H1 (cell line): Measurements from ENCODE around the gene CELF2. TPM values are rescaled to one million over a fixed set of nuclear protein-coding genes. Genes with fewer than 3 reads are reported as not detected.

Experiments used
- CTCF ChIA-PET: fragments of 300-600 bp; sonication (Branson Sonifier 250); formaldehyde crosslinking; loops from one replicate; lab custom pipeline; 2021; ENCODE audit not compliant: partially characterized antibody; lab: Charles Lee
- POLR2A ChIA-PET: fragments of 300-600 bp; sonication (Branson Sonifier 250); formaldehyde crosslinking; loops from one replicate; lab custom pipeline; 2021; ENCODE audit warnings: inconsistent platforms; ENCODE audit not compliant: partially characterized antibody; lab: Charles Lee
- DNase-seq, 2 experiments: peaks; one replicate each; pipeline versions ENCODE4 v3.0.0 to v3.0.0-alpha.2; 2010 to 2022; ENCODE audit warnings: low spot score in 2 of 2, low read depth in 1 of 2, mixed read lengths in 1 of 2
- FAIRE-seq: peaks from 2 replicates; lab custom pipeline; 2011; peaks lifted over from hg19 to GRCh38; lab: Jason Lieb, UNC
- H2AFZ ChIP-seq: 2 replicates; pipeline ENCODE4 v1.8.1; 2012; ENCODE audit warnings: low read length, inconsistent platforms
- H2AK5ac ChIP-seq: 2 replicates; pipeline ENCODE4 v1.6.1; 2013; ENCODE audit warnings: low read depth, low read length
- H2BK120ac ChIP-seq: replicated peaks from 2 replicates; pipeline ENCODE3; 2013; ENCODE audit warnings: low read depth, low read length, inconsistent platforms
- H2BK12ac ChIP-seq: 2 replicates; pipeline ENCODE4 v1.6.1; 2013; ENCODE audit warnings: low read depth, low read length
- H2BK15ac ChIP-seq: 2 replicates; pipeline ENCODE4 v1.6.1; 2013; ENCODE audit warnings: low read length
- H2BK20ac ChIP-seq: 2 replicates; pipeline ENCODE4 v1.6.1; 2013; ENCODE audit warnings: low read length
- H2BK5ac ChIP-seq: 2 replicates; pipeline ENCODE4 v1.6.1; 2013; ENCODE audit warnings: low read depth, low read length
- H3K14ac ChIP-seq: 2 replicates; pipeline ENCODE4 v1.6.1; 2013; ENCODE audit warnings: inconsistent platforms; ENCODE audit not compliant: insufficient read length
- H3K18ac ChIP-seq: 2 replicates; pipeline ENCODE4 v1.6.1; 2013; ENCODE audit warnings: low read length; ENCODE audit errors: extremely low read depth
- H3K23ac ChIP-seq: 2 replicates; pipeline ENCODE4 v1.6.1; 2013; ENCODE audit warnings: inconsistent platforms; ENCODE audit not compliant: insufficient read length
- H3K23me2 ChIP-seq: 2 replicates; pipeline ENCODE4 v1.6.1; 2013; ENCODE audit warnings: low read depth, low read length
- H3K27ac ChIP-seq: 2 replicates; pipeline ENCODE4 v1.6.1; 2011; ENCODE audit warnings: low read depth, low read length, inconsistent platforms
- H3K27me3 ChIP-seq, 4 experiments: replicated peaks in 1 of 4; 1 replicate in 1 of 4; 2 replicates in 3 of 4; pipeline versions ENCODE4 v1.6.1 to v1.8.1; 2011 to 2013; ENCODE audit warnings: low read length in 3 of 4, mild to moderate bottlenecking in 3 of 4, inconsistent platforms in 2 of 4, mixed read lengths in 2 of 4, moderate library complexity in 1 of 4; ENCODE audit not compliant: control insufficient read depth in 3 of 4, insufficient read depth in 3 of 4; ENCODE audit errors: extremely low read depth in 1 of 4
- H3K36me3 ChIP-seq, 4 experiments: 2 replicates each; pipeline versions ENCODE4 v1.6.1 to v1.8.1; 2011 to 2013; ENCODE audit warnings: mild to moderate bottlenecking in 4 of 4, low read length in 3 of 4, moderate library complexity in 2 of 4, control low read depth in 1 of 4, inconsistent platforms in 1 of 4; ENCODE audit not compliant: insufficient read depth in 4 of 4, control insufficient read depth in 2 of 4
- H3K4ac ChIP-seq: replicated peaks from 2 replicates; pipeline ENCODE3; 2013; ENCODE audit warnings: low read length, low read depth, mixed read lengths, inconsistent platforms; ENCODE audit not compliant: insufficient read length
- H3K4me1 ChIP-seq, 4 experiments: replicated peaks in 1 of 4; 1 replicate in 1 of 4; 2 replicates in 3 of 4; pipeline versions ENCODE4 v1.6.1 to v1.8.1; 2011 to 2013; ENCODE audit warnings: low read length in 3 of 4, inconsistent platforms in 2 of 4, mixed read lengths in 1 of 4; ENCODE audit not compliant: insufficient read depth in 4 of 4, control insufficient read depth in 3 of 4
- H3K4me2 ChIP-seq, 2 experiments: 2 replicates each; pipeline versions ENCODE4 v1.6.1 to v1.8.1; 2011 to 2013; ENCODE audit warnings: low read depth in 2 of 2, low read length in 2 of 2, control low read depth in 1 of 2, inconsistent platforms in 1 of 2, mild to moderate bottlenecking in 1 of 2; ENCODE audit not compliant: insufficient read depth in 1 of 2
- H3K4me3 ChIP-seq, 4 experiments: fragments of 200-600, 300-600 bp in 1 of 4; sonication (generic), shearing (Covaris generic), sonication (Bioruptor Twin) in 1 of 4; 2 replicates each; pipeline versions ENCODE4 v1.5.1 to v1.8.1; 2011 to 2016; ENCODE audit warnings: low read length in 4 of 4, low read depth in 3 of 4, control low read depth in 2 of 4, inconsistent platforms in 2 of 4, mild to moderate bottlenecking in 2 of 4, mixed read lengths in 1 of 4, moderate library complexity in 1 of 4; ENCODE audit not compliant: insufficient read depth in 2 of 4; ENCODE audit errors: extremely low read depth in 1 of 4
- H3K56ac ChIP-seq: replicated peaks from 2 replicates; pipeline ENCODE3; 2013; ENCODE audit warnings: low read depth, mild to moderate bottlenecking, mixed read lengths, low read length, inconsistent platforms; ENCODE audit not compliant: insufficient read length
- H3K79me1 ChIP-seq: 2 replicates; pipeline ENCODE4 v1.6.1; 2013; ENCODE audit warnings: low read depth, low read length, control low read depth
- H3K79me2 ChIP-seq, 2 experiments: 2 replicates each; pipeline versions ENCODE4 v1.6.1 to v1.8.1; 2012 to 2013; ENCODE audit warnings: low read length in 2 of 2, mild to moderate bottlenecking in 2 of 2, inconsistent platforms in 1 of 2; ENCODE audit not compliant: insufficient read depth in 2 of 2, control insufficient read depth in 1 of 2
- H3K9ac ChIP-seq, 4 experiments: replicated peaks in 1 of 4; 1 replicate in 1 of 4; 2 replicates in 3 of 4; pipeline versions ENCODE4 v1.6.1 to v1.8.1; 2011 to 2013; ENCODE audit warnings: low read depth in 3 of 4, low read length in 3 of 4, control low read depth in 2 of 4, mild to moderate bottlenecking in 2 of 4, moderate library complexity in 2 of 4, inconsistent platforms in 1 of 4; ENCODE audit errors: extremely low read depth in 1 of 4
- H3K9me3 ChIP-seq, 2 experiments: 2 replicates each; pipeline versions ENCODE4 v1.6.1 to v1.8.1; 2012 to 2013; ENCODE audit warnings: mild to moderate bottlenecking in 2 of 2, moderate library complexity in 2 of 2, control low read depth in 1 of 2, inconsistent platforms in 1 of 2, low read depth in 1 of 2, low read length in 1 of 2, mixed read lengths in 1 of 2; ENCODE audit not compliant: insufficient read depth in 2 of 2
- H4K20me1 ChIP-seq, 2 experiments: replicated peaks in 1 of 2; 2 replicates each; pipeline versions ENCODE3 to v1.8.1; 2011 to 2013; ENCODE audit warnings: inconsistent platforms in 2 of 2, low read length in 2 of 2, mild to moderate bottlenecking in 1 of 2; ENCODE audit not compliant: insufficient read depth in 2 of 2, control insufficient read depth in 1 of 2
- H4K5ac ChIP-seq: 2 replicates; pipeline ENCODE4 v1.6.1; 2013; ENCODE audit warnings: low read length, low read depth, mixed read lengths, inconsistent platforms; ENCODE audit not compliant: insufficient read length
- H4K8ac ChIP-seq: 2 replicates; pipeline ENCODE4 v1.8.0; 2013; ENCODE audit warnings: mild to moderate bottlenecking, moderate library complexity, low read length, inconsistent platforms; ENCODE audit not compliant: insufficient read depth; ENCODE audit errors: extremely low read depth
- H4K91ac ChIP-seq: replicated peaks from 2 replicates; pipeline ENCODE3; 2013; ENCODE audit warnings: low read length, mixed read lengths, inconsistent platforms; ENCODE audit not compliant: insufficient read length
- BRCA1 ChIP-seq: IDR thresholded peaks from 2 replicates; pipeline ENCODE4 v1.6.1; 2012; ENCODE audit warnings: low read depth, low read length, improper control_type of control experiment
- CHD1 ChIP-seq: IDR thresholded peaks from 2 replicates; pipeline ENCODE4 v1.6.1; 2012; ENCODE audit warnings: low read depth, low read length, improper control_type of control experiment
- HDAC6 ChIP-seq: IDR thresholded peaks from one replicate; pipeline ENCODE4 v1.7.1; 2012; ENCODE audit warnings: low read depth, mild to moderate bottlenecking, inconsistent platforms, low read length, moderate library complexity
- MAFK ChIP-seq: IDR thresholded peaks from 2 replicates; pipeline ENCODE4 v1.6.1; 2012; ENCODE audit warnings: low read depth, mild to moderate bottlenecking, improper control_type of control experiment, low read length
- POLR2AphosphoS5 ChIP-seq: IDR thresholded peaks from 2 replicates; pipeline ENCODE4 v1.6.1; 2011; ENCODE audit warnings: low read depth, low read length
- SP2 ChIP-seq: IDR thresholded peaks from 2 replicates; pipeline ENCODE4 v1.6.1; 2012; ENCODE audit warnings: mild to moderate bottlenecking, low read length, inconsistent platforms
- TBP ChIP-seq: IDR thresholded peaks from 2 replicates; pipeline ENCODE4 v1.6.1; 2011; ENCODE audit warnings: low read depth, low read length, improper control_type of control experiment
- WGBS, 2 experiments: shearing (Covaris generic) in 1 of 2; methylation state at CpG; one replicate each; pipeline versions ENCODE4 v1.1.6 to v1.1.7; 2013 to 2015; ENCODE audit warnings: low lambda C conversion rate in 2 of 2, mixed read lengths in 2 of 2, inconsistent platforms in 1 of 2, low coverage in 1 of 2, missing lambda C conversion rate in 1 of 2; ENCODE audit not compliant: insufficient replicate concordance in 2 of 2, insufficient coverage in 1 of 2, insufficient read length in 1 of 2; ENCODE audit errors: extremely low coverage in 1 of 2, missing lambda C conversion rate in 1 of 2; 5-methylcytosine and 5-hydroxymethylcytosine counted together
- polyA plus RNA-seq, 7 experiments: library from polyadenylated mRNA; depleted of rRNA in 3 of 7; stranded (reverse) in 5 of 7; unstranded in 2 of 7; fragments of >200 nt in 5 of 7; fragments of 200-250 nt in 2 of 7; gene quantifications; 1 replicate in 5 of 7; 2 replicates in 1 of 7; 4 replicates in 1 of 7; pipeline versions ENCODE4 v1.2.1 to v1.2.3, GENCODE V29; 2011 to 2013; ENCODE audit warnings: missing spikeins in 2 of 7, mixed read lengths in 2 of 7
- total RNA-seq: library from RNA; stranded (reverse); fragmentation: NEBNext Ultra II Directional; extraction: Animal tissue kit (Norgen Biotek cat#: 25700); gene quantifications from 2 replicates; pipeline ENCODE4 v1.2.1, GENCODE V29; 2021

Gene CELF2
- total and polyA plus RNA-seq, 2 of the 8 experiments (the other 6 are each of a cell fraction or from before 2014, with no cell fraction given): 18.3 to 22.7 TPM

DNA sequence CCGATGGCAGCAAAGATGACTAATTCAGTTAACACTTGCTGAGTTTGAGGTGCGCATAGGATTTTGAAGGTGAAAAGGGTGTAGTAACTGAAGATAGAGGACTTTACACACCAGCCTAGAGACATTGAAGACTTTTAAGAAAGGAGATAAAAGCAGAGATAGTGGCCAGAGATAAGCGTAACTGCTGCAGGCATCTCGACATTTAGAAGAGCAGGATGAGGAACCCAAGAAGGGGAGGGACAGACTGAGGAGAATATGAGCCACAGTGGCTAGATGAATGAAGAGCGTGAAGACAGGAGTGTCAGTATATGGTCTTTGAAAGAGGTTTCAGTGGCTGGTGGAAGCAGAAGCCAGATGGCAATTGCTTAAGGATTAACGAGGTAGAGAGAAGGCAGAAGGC is 71.6 kb downstream of the CELF2 start:
- DNase-seq (no peak), FAIRE-seq (no peak)
- WGBS, 2 experiments: 91% methylated on average over 6 of the region's 6 CpGs; no CpG with 5 or more reads in 1 of the 2 experiments
- Histone ChIP-seq H3K4me3 (no peak overlapping the region), H2BK15ac (no peak overlapping the region), H4K5ac (no peak overlapping the region), H2BK120ac (no peak overlapping the region), H2BK5ac (no peak overlapping the region), H4K91ac (no peak overlapping the region), H3K9ac (no peak overlapping the region), H3K36me3 (no peaks in the 10 kb centered on the region; a peak in 1 of 8 replicates)
- TF ChIP-seq BRCA1 (no peak), SP2 (no peak), CHD1 (no peak), TBP (no peak), POLR2AphosphoS5 (no peak), MAFK (no peak), HDAC6 (no peak)
- TF ChIP-seq, all 59 proteins: peak for 0
- Histone ChIP-seq H2BK12ac (no peak overlapping the region), H3K23ac (no peak overlapping the region), H2BK20ac (no peak overlapping the region), H4K20me1 (no peaks in the 10 kb centered on the region), H3K23me2 (no peaks in the 10 kb centered on the region), H4K8ac (no peak overlapping the region), H3K14ac (no peak overlapping the region), H3K56ac (no peak overlapping the region), H3K79me1 (peaks cover 6% of the 10 kb centered on the region; the same call in 1 of the 2 replicates), H3K4ac (no peak overlapping the region), H3K18ac (no peak overlapping the region), H2AFZ (no peak overlapping the region), H3K4me2 (no peak overlapping the region), H2AK5ac (no peak overlapping the region), H3K27me3 (no peaks in the 10 kb centered on the region), H3K79me2 (no peaks in the 10 kb centered on the region), H3K9me3 (no peaks in the 10 kb centered on the region), H3K4me1 (peaks cover 0 to 5% (median 2%) of the 10 kb centered on the region in 4 experiments; a peak in 2 of 7 replicates), H3K27ac (no peak overlapping the region)
- CTCF ChIA-PET: no interaction called here
- POLR2A ChIA-PET: no interaction called here
